Fibroblast of lung (primary cell): ENCODE measurements around the gene CTSW.

Source experiments
- EZH2 ChIP-seq: IDR thresholded peaks from 2 replicates; pipeline ENCODE4 v1.5.1; 2012; ENCODE audit warnings: low read length, control low read depth, mild to moderate bottlenecking; ENCODE audit errors: missing control alignments
- TF ChIP-seq, protein P1 (sequence below), 2 donors: IDR thresholded peaks in 1 of 2; conservative IDR thresholded peaks in 1 of 2; 1 replicate in 1 of 2; 2 replicates in 1 of 2; pipeline ENCODE4 v1.5.1; 2011 to 2012; ENCODE audit warnings: low read length in 2 of 2, control low read depth in 1 of 2, inconsistent platforms in 1 of 2, low read depth in 1 of 2, mild to moderate bottlenecking in 1 of 2

GRCh38 chr11:65834202-65834601 is 45.4 kb upstream of the CTSW start:
- TF ChIP-seq, protein P1, sequence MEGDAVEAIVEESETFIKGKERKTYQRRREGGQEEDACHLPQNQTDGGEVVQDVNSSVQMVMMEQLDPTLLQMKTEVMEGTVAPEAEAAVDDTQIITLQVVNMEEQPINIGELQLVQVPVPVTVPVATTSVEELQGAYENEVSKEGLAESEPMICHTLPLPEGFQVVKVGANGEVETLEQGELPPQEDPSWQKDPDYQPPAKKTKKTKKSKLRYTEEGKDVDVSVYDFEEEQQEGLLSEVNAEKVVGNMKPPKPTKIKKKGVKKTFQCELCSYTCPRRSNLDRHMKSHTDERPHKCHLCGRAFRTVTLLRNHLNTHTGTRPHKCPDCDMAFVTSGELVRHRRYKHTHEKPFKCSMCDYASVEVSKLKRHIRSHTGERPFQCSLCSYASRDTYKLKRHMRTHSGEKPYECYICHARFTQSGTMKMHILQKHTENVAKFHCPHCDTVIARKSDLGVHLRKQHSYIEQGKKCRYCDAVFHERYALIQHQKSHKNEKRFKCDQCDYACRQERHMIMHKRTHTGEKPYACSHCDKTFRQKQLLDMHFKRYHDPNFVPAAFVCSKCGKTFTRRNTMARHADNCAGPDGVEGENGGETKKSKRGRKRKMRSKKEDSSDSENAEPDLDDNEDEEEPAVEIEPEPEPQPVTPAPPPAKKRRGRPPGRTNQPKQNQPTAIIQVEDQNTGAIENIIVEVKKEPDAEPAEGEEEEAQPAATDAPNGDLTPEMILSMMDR (conservative IDR thresholded peaks at IDR 0.05 in 1 of 2, IDR thresholded peaks at IDR 0.05 in 1 of 2; ENCODE audit: low read depth in 1 of 2, low read length in 2 of 2), result no peak
- no peak for TF ChIP-seq EZH2
